Stimulated activated CD4-positive, alpha-beta T cell treated with anti-CD3 and anti-CD28 coated beads, Interleukin-4, amount 100 ng/mL, for 24 hours (primary cell): ENCODE data around the gene MCF2L.
"Not testable (repeated sequence)": the region's sequence is repeated elsewhere in the genome, so short reads cannot be mapped to it uniquely, and the experiment has no call there.

Source experiments
- DNase-seq: peaks from one replicate; pipeline ENCODE4 v3.0.0-alpha.2; 2020

The MCF2L gene

DNA sequence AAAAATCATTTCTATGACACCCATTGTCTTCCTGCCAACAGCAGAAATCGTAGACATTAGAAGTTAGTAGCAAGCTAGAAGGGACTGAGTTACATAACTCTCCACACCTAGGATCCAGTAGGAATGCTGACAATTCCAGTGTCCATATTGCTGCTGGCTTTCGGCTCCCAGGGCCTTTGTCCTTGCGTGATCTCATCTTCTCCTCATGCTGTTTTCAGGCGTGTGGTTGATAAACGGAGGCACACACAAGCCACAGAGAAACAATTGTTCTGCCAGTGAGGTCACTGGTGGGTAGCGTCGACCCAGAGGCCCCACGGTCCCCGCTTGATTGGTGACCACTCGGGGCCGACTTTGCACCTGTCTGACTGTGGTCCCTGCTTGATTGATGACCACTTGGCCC is 104.9 kb downstream of the MCF2L start:
- DNase-seq, result no peak

DNA sequence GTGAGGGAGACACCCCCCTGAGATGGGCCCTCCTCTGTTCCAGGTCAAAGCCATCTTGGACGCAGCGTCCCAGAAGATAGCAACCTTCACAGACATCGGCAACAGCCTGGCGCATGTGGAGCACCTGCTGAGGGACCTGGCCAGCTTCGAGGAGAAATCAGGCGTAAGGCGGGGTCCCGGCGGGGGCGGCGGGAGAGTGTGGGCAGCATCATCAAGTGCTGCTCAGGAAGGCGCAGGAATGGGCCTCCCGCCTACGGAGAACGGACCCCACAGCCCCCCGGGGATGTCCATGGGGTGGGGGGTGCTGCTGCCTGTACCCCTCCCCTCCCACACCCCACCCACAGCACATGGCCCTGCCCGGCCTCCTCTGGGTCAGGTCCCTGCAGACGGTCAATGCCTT is 105.4 kb downstream of the MCF2L start:
- no peak for DNase-seq

DNA sequence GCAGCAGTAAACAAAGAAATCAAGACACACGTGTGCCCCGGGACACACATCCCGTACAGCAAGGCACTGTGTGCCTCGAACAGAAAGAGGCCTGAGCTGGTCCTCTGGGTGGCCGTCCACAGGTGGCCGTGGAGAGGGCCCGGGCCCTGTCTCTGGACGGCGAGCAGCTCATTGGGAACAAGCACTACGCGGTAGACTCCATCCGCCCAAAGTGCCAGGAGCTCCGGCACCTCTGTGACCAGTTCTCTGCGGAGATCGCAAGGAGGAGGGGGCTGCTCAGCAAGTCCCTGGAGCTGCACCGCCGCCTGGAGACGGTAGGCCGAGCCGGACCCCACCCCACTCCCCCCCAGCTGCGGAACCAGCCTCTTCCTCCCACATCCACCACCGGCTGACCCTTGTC is 105.9 kb downstream of the MCF2L start:
- DNase-seq, result no peak

DNA sequence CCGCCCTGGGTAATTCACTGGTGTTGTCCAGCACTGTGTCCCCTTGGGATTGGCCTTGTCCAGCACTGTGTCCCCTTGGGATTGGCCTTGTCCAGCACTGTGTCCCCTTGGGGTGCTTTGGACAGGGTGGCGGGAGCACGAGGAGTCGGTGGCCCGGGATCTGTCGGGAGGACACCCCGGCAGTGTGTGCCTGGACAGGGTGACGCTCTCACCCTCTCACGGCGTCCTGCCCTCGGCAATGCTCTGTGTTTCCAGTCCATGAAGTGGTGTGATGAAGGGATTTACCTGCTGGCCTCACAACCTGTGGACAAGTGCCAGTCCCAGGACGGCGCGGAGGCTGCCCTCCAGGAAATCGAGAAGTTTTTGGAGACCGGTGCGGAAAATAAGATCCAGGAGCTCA is 106.7 kb downstream of the MCF2L start:
- no peak for DNase-seq

DNA sequence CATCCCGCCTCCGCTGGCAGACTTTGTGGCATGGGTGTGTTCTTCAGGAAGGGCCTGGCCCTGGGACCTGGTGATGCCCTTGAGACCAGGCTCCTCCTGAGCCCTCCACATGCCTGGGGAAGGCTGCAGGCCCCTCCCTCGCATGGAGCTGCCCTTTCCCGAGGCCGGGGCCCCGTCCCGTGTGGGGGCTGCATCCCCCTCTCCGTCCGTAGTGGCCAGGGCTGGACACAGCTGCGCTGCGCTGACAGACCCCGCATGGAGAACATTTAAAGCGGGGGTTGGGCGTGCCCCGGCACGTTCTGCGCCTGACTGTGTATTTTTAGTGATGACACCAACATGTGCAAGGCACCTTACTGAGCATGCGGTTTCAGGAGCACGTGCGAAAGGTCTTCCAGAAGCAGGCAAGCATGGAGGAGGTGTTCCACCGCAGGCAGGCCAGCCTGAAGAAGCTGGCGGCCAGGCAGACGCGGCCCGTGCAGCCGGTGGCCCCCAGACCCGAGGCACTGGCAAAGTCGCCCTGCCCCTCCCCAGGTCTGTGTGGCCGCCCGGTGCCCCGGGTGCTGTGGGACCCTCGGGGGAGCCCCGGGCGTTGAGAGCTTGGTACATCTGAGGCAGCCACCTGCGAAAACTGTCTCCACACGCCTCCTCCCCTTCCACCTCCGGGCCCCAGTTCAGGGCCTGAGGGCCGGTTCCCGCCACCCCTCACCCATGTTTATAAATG is 107.8 kb downstream of the MCF2L start:
- no peak for DNase-seq

DNA sequence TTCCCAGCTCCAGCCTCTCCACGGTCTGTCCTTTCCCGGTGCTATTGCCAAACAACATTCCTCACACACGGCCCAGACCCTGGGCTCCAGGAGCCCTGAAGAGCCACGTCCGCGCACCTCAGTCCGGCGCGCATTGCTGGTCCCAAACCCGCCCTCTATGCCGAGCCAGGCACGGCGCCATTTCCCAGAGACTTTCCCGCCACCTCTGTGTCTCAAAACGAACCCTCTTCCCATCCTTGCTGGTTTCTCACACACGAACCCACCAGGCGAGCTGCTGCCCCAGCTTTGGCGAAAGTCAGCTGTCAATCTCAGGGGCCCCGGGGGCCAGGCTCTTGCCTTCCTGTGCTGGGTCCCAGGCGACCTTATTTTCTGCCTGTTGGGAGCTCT is 108.5 kb downstream of the MCF2L start:
- DNase-seq, result no peak

DNA sequence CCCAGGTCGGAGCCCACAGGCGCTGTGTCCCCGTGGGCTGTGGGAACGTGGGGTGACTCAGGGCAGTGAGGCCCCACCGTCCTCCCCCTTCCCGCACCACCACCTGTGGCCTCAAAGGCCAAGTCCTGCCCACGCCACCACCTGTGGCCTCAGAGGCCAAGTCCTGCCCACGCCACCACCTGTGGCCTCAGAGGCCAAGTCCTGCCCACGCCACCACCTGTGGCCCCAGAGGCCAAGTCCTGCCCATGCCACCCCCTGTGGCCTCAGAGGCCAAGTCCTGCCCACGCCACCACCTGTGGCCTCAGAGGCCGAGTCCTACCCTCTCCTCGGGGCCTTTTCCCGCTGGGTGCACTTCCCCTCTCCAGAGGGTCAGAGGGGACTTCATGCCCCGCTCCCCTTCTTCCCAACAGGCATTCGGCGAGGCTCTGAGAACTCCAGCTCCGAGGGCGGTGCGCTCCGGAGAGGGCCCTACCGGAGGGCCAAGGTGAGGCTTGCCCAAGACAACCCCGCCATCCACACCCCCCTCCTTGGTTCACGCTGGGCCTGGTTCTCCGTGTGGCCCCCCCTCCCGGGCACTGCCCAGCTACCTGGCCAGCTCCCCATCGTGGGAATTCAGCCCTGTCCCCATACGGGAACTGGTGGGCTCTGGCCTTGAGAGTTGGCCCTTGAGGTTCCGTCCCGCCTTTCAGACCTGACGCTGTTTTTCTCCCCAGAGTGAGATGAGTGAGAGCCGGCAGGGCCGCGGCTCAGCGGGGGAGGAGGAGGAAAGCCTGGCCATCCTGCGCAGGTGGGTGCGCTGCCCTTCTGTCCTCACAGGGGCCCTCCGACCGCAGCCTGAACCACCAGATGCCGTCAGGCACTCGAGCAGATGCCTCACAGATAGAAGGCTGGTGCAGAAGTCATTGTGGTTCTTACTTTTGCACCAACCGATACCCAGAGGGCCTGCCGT is 109.2 kb downstream of the MCF2L start:
- DNase-seq, result no peak

DNA sequence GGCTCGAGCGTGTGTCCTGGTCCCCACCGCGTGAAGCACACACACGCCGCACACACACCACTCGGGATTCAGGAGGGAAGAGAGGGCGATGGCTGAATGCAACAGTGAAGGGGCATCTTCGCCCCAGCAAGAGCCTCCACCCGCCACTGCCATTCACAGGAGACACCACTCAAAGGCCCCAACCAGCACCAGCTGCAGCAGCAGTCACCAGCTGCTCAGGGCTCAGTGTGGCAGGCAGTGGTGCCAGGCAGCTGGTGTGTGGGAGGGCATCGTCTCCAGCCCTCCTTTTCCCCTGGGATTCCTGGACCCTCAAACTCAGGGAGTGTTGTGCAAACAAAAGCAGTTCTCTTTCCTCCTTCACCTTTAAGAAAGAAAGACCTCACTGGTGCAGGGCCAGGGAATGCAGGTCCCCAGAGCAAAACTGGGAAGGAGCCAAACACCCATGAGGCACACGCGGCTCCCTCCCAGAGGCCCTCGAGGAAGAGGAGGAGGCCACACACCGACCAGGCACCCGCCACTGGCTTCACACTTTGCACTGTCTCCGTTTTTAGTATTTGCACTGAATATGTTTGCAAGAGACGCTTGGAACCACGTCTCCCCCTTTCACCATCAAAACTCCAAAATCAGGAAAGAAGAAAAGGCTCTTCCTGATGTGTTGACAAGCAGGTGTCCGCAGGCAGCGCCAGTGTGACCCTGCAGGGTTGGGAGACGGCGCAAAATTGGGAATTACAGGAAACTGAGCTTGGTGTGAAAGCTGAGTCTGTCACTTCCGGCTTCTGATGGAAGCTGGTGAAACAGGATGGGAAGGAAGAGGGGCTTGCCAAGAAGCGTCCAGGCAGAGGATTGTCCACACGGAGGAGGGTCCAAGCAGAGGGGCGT is 110.1 kb downstream of the MCF2L start:
- no peak for DNase-seq

DNA sequence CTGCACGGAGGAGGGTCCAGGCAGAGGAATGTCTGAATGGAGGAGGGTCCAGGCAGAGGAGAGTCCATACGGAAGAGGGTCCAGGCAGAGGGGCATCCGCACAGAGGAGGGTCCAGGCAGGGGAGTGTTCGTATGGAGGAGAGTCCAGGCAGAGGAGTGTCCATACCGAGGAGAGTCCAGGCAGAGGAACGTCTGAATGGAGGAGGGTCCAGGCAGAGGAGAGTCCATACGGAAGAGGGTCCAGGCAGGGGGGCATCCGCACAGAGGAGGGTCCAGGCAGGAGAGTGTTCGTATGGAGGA is 110.7 kb downstream of the MCF2L start:
- DNase-seq, result not testable (repeated sequence)

DNA sequence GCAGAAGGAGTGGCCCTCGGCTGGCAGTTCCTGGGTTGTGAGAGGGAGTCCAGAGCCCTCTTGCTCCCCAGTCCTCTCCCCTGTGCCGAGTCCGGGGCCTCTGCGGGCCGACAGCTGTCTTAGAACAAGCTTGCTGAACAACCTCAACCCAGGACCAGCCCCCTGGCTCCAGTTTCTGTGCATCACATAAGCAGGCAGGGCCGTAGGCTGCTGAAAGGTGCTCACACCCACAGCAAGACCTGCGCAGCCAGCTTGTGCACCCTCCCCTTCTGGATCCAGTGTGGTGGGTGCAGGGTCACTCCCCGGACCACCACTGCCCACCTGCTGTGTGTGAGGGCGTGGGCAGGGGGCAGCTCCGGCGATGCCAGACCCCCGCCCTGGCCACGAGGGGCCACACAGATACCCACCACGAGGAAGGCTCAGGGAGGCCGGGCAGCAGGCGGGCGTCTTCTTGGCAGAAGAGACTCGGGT is 111.4 kb downstream of the MCF2L start:
- no peak for DNase-seq

DNA sequence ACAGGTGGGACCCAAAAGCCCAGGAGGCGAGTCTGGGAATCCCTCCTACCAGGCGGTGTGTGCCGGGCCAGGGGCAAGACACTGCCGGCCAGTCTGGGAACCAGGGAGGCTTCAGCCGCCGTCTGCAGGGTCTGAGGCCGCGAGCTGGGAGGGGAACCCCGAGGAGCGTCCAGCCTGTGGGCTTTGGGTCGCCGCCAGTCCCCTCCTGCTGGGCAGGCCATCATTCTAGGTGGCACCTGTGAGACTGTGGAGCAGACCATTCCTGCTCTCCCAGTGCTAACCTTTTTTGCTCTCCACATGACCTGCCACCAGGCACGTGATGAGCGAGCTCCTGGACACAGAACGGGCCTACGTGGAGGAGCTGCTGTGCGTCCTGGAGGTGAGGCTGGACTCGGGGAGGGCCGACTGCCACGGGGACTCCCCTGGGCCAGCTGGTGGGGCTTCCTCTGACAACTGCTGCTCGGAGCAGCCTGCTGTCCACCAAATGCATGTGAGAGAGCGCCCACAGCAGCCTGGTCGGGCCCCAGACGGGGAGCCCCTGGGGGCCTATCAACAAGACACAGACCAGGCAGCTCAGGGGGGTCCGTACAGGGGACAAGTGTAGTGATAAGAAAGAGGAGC is 112.0 kb downstream of the MCF2L start:
- no peak for DNase-seq

DNA sequence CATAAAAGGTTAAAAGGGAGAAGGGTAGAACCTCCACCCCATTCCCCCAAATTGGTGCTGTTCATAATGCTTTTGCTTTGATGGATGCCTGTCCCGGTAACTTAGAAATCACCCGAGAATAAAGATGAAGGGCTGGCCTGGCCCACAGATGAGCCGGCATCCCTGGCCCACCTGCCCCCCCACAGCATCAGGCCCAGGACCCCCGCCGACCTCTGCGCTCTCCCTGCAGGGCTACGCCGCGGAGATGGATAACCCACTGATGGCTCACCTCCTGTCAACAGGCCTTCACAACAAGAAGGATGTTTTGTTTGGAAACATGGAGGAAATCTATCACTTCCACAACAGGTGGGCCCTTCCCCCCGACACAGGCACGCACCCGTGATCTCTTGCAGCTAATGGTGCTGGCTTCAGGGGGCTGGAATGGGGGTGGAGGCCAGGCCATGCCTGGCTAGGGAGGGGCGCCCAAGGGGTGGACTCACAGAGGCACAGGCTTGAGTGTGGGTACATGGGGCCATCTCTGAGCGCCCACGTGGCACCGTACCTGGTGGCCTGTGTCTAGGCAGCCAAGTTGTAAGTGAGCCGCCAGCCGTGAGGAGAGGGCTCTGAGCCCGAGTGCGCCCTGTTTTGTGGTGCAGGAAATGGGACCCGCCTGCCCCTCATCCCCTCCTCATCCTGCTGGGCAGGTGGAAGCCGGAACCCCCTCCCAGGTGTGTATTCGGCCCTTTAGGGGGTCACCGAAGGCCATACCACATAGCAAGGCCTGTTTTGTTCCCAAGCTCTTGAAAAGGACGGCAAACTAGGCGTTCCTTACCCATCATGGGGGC is 113.4 kb downstream of the MCF2L start:
- DNase-seq, result no peak

DNA sequence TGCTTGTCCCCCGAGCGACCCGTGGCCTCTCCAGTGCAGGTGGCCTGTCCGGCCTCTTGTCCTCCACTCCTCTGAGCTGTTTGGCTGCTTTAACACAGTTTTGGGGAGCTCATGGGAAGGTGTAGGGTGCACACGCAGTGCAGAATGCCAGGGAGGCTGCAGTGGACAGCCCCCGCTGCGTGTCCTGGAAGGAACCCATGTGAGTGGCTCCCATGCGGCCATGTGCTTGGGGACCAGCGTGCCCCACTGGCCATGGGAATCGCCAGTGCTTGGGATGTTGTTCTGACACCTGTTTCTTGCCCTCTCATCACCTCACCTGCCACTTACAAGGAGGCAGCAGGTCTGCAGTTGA is 114.0 kb downstream of the MCF2L start:
- DNase-seq, result no peak

DNA sequence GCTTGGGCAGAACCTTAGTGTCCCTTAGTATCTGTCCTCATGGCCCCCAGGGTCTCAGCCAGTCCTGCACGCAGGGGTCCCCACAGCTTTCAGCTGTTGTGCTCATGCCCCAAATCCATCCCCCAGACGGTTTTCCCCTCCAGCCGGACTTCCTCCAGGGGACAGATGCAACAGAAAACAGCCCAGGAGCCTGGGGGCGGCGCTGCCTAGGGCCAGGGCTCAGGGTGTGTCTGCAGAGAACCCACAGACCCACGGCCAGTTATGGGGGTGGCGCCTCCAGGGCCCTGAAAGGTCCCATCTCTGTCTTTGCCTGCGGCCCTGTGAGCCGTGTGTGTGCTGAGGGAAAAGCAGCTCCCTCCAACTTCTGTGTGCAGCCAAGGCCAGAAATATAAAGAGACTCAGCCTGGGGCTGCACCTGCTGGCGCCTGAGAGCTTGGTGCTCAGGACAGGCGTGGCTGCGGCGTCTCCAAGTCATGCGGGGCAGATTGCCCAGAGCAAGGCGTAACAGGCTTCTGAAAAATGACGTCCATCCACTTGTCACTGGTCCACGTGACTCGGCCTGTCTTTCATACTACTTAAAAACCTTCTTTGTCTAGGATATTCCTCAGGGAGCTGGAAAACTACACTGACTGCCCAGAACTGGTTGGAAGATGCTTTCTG is 114.5 kb downstream of the MCF2L start:
- DNase-seq, result no peak

DNA sequence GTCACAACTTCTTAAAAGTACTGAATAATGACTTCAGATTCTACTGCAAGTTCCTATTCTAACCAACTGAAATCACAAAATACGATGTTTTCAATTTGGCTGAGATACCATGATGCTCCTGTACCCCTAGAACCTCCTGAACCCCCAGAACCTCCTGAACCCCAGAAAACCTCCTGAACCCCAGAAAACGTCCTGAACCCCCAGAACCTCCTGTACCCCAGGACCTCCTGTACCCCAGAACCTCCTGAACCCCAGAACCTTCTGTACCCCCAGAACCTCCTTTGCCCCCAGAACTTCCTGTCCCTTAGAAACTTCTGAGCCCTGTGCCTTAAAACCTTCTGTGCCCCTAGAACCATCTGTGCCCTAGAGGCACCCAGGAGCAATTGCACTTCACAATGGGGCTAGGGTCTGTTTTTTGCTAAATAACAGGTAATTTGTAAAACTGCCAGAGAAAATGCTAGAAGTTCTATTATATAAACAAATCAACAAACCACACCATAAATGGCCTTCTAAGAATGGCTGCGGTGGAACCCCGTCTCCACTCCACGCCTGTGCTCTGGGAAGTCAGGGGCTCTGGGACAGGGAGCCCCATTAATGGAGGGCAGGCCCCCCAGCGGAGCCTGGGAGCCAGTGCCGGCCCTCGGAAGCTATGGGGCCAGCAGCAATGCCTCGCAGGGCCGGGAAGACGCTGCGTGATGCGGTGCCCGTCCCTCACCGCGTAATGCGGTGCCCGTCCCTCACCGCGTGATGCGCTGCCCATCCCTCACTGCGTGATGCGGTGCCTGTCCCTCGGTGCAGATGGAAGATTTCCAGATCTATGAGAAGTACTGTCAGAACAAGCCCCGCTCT is 115.3 kb downstream of the MCF2L start:
- DNase-seq, result no peak

DNA sequence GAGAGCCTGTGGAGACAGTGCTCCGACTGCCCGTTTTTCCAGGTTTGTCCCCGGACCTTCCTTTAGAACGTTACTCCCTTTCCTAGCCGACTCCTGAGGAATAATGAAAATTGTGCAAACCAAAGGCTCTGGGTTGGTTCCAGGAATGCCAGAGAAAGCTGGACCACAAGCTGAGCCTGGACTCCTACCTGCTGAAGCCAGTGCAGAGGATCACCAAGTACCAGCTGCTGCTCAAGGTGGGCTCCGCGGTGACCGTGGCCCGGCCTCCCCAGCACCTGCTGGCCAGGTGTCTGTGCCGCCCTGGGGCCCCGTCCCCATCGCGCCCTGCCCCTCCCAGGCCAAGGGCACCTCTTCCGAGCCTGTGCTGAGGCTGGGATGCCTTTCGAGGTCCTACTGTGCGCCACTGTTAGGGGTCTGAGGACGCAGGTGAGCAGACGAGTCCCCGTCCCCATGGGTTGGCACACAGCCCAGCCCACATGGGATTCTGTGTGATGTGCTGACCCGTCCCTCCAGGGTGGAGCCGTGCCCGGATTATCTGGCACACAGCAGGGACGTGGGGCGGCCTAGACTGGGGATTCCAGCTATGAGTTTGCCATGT is 116.0 kb downstream of the MCF2L start:
- no peak for DNase-seq

DNA sequence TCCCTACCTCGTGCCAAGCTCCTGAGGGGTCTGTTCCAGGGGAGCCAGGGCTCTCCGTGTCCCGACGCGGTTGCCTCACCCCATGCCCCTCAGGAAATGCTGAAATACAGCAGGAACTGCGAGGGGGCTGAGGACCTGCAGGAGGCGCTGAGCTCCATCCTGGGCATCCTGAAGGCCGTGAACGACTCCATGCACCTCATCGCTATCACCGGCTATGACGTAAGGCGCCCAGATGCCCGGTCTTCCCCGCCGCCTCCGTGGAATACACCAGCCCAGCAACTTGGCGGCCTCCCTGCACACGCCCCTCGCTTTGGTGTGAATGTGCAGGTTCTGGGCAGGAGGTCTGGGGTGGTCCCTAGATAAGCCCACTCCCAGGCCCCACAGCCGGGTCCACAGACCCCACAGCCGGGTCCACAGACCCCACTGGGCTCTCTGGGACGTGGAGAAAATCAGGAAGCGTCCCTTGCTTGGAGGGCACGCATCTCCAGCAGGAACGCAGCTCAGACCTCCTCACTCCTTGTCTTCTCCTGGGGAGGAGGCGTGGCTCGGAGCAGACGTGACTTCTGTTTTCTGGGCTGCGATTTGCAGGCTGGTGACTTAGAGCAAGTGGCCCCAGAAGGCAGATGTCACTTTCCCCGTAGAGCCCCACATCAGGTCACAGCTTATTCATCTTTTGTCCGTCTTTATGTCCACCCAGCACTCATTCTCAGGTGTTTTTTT is 117.2 kb downstream of the MCF2L start:
- DNase-seq, result no peak

DNA sequence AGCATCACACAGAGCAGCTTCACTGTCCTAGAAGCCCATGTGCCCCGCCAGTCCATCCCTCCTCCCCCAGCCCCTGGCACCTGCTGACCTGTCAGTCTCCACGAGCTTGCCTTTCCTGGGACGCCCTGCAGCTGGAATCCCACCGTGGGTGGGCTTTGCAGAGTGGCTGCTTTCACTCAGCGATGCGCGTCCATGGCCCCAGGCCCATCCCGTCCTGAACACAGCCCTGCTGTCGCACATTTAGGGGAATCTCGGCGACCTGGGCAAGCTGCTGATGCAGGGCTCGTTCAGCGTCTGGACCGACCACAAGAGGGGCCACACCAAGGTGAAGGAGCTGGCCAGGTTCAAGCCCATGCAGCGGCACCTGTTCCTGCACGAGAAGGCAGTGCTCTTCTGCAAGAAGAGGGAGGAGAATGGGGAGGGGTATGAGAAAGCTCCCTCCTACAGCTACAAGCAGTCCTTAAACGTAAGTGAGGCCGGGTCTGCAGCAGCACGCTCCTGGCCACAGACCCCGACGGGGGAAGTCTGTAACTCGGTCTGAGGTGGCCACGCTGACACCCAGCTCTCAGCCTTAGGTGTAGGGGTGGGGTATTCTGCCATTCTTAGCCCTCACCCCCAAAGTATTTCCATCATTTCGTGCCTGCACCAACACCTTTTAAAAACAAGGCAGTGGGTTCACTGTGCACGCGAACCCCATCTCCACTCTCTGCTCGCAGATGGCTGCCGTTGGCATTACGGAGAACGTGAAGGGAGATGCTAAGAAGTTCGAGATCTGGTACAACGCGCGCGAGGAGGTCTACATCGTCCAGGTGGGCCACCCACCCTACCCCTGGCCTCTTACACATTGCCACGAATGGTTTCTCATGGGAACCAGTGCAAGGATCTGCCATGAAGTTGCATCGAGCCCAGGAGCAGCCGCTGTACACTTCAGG is 118.2 kb downstream of the MCF2L start:
- DNase-seq, result no peak
